Measurements from ENCODE around the gene CENPO.

The CENPO gene

GRCh38 chr2:24839729-24840128, 46.5 kb downstream of the CENPO start:
- no peak for DNase-seq

GRCh38 chr2:24840164-24840869, 47.1 kb downstream of the CENPO start:
- no peak for DNase-seq

DNA sequence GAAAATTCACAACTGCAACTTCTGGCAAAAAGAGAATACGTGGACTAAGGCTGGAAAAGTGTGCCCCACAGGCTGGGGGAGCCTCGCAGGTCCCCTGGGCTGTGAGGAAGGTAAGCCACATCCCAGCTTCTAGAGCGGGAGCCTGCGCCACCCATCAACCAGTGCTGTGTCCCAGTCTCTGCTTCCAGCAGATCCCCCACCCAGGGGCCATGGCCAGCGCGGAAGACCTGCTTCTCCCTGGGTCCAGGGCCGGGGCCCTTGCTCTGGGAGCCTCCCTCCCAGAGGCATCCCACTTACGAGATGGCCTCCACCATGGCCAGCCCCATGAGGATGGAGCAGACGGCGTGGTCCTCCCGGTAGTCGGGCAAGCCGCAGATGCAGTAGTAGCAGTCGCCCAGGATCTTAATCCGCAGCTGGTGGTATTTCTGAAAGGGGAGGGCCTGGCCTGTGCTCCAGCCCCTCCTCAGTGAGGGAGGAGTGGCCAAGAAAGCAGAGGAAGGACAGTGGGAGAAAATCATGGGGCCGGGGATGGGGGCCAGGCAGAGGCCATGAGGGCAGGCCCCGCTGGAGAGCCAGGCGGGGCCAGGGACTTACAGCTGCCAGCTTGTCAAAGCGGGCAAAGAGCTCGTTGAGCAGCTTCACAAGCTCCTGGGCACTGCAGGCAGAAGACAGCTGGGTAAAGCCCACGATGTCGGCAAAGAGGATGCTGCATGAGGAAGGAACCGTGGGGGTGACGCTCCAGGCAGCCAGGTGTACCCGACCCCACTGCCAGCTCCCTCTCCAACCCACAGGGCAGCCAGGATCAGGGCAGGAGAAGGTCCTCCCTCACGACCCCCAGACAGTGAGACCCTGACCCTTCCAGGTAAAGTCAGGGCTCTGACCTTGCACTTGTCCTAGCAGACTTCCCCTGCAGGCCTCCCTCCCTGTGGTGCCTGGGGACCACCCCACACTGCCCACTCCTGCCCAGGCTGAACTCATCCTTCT, 48.0 kb downstream of the CENPO start:
- no peak for DNase-seq

- DNase-seq: no peak
These were observed 49.1 kb downstream of the CENPO start for GRCh38 chr2:24842081-24843050.

DNA sequence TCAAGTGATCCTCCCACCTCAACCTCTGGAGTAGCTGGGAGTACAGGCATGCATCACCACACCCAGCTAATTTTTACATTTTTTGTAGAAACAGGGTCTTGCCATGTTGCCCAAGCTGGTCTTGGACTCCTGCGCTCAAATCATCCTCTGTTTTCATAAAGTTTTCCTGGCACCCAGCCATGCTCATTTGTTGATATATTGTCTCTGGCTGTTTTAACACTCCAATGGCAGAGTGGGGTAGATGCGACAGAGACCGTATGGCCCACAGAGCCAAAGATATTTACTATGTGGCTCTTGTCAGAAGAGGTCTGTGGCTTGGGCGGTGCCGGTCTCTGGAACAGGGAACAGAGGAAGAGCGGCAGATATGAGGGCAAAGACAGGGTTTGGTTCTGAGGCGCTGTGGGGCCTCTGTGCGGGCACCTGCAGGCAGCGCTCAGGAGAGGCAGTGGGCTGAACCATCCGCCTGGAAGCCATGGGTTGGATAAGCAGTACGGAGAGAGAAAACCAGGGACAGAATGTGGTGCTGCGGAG, 50.2 kb downstream of the CENPO start:
- no peak for DNase-seq

DNA sequence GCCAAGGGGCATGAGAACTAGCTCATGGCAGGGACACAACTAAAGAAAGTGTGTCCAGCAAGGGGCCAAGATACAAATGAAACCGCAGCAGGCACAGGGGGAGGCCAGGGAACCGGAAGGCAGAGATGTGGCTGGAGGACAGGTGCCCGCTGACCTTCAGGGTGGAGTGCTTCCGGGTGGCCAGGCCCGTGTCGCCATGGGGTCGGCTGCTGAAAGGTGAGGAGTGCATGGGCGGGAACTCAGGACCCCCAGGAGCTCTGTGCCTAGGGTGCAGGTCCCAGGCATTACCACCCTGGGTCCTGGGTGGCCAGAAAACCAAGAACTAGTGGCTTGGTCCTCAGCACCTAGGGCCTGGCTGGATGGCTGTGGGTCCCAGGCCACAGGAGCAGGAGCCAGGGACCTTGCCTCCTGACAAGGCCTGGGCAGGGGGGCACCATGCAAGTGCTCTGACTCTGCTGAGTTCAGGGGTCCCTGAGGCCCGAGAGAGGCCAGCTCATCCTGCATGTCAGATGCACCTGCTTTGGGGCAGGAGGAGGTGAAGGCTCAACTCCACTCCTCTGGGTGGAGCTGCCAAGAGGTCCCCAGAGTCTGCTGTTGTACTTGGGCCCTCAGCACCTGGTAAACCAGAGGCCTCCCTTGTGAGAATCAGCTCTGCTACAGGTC, 50.9 kb downstream of the CENPO start:
- DNase-seq: no peak

DNA sequence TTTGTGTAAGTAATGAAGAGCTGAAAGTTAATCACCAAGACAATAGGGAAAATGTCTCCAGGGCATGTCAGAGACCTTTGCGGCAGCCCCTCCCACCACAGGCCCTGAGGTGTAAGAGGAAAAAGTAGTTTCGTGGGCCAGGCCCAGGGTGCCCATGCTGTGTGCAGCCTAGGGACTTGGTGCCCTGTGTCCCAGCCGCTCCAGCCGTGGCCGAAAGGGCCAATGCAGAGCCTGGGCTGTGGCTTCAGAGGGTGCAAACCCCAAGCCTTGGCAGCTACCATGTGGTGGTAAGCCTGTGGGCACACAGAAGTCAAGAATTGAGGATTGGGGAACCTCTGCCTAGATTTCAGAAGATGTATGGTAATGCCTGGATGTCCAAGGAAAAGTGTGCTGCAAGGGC, 52.5 kb downstream of the CENPO start:
- no peak for DNase-seq

DNA sequence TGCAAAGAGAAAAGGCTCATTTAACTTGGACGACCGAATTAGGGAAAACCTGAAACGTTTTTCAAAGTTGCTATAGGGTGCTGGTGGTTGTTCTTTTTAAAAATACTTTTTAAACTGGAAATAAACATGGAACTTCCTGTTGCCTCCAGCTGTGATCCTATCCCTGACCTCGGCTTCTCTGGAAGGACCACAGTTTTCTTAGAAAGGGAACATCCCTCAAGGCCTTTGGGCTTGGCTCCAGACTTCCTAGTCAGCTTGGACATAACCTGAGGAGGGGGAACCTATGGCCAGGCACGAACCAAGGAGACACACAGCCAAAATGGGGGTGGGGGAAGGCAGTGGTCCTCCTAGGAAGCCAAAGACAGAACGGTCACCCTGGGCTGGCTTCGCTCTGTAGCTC, 57.7 kb downstream of the CENPO start:
- DNase-seq: no peak

GRCh38 chr2:24852026-24852425, 58.8 kb downstream of the CENPO start:
- DNase-seq: no peak

GRCh38 chr2:24852431-24853020, 59.3 kb downstream of the CENPO start:
- DNase-seq: no peak

DNA sequence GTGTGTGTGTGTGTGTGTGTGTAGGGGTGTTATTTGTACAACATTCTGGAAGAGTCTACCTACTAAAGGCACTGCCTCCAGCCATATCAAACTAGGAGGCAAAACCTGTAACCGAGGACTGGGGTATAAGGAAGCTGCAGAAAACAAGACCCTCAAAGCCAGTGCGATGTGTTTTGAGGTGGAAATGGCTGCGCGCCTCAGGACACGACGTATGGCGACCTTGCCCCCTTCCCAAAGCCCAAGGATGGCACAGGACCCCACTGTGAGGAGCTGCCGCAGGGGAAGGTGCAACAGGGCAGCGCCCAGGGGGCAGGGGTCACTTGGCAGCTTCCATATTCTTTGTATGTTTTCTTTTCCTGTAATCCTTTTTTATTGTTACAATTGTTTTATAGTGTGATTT, 59.8 kb downstream of the CENPO start:
- DNase-seq: no peak

GRCh38 chr2:24853996-24854395, 60.8 kb downstream of the CENPO start:
- no peak for DNase-seq

DNA sequence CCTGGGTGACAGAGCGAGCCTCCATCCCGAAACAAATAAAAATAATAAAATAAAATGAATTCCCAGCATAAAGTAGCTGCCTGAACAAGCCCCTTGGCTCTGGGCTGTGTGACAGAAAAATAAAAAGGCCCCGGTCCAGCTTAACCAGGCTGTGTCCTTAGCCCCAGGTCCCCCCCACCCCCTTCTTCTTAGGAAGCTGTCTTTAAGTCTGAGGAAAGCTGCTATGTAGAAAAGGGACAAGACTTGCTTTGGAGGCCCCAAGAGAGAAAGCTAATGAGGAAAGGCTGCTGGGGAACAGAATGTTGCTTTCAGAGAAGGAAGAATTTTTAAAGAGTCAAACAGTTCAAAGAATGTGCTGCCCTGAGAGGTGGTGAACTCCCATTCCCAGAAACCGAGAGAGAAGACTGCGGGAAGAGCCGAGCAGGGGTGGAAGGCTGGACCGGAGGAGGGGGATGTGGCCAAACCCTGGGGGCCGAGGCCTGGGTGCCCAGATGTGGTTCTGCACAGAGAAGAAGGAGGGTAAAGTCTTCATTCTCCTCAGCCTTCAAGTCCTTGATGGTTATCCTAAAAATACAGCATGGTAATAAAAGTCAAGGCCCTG, 61.9 kb downstream of the CENPO start:
- DNase-seq: no peak

- DNase-seq: no peak
These were observed 62.5 kb downstream of the CENPO start for GRCh38 chr2:24855726-24856125.

DNA sequence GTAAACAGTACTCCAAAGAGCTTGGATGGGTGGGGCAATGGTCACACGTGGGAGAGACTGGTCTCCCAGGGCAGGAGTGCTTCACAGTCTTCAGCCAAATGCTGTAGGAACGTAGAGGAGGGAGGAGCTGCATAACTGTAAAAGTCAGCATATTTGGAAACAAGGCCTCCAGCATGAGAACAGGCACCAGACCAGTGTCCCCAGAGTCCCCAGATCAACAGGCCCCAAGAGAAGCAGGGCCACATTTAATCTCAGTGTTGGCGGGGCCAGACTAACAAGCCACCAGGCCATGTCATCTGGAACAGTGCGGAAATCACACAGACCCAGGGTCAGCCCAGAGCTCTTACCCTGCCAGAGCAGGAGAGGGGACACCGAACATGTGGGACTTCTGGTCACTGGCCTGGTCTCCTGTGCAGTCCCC, 63.6 kb downstream of the CENPO start:
- no peak for DNase-seq

DNA sequence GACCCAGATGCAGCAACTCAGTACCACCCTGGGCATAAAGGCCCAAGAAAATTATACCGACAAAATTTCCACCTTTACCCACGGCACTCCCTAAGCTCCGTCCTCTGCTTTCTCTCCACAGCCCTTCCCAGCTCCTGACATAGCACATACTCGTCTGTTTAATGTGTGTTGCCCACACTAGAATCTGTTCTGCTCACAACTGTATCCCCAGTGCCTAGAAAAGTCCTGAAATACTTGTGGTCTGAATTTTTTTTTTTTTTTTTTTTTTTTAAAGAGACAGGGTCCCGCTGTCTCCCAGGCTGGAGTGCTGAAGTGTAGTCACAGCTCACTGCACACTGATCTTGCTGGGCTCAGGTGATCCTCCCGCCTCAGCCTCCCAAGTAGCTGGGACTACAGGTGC, 64.5 kb downstream of the CENPO start:
- no peak for DNase-seq

DNA sequence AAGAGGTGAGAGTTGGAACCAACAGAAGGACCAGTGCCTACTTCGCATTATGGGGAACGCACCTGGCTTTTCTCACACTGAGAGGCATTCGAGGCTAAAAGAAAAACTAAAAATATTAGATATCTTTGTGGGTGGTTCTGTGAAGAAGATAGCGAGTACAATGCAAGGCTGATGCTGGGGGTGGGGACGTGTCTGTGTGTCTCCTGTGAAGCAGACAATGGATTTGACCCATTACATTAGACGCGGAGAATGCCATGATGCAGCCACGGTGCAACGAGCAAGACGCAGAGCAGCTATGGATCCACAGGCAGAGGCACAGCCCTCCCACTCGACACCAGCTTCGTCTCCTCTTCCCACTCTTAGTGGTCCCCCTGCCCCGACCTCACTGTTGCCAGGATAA, 65.8 kb downstream of the CENPO start:
- DNase-seq: no peak

GRCh38 chr2:24859968-24860600, 66.9 kb downstream of the CENPO start:
- no peak for DNase-seq

DNA sequence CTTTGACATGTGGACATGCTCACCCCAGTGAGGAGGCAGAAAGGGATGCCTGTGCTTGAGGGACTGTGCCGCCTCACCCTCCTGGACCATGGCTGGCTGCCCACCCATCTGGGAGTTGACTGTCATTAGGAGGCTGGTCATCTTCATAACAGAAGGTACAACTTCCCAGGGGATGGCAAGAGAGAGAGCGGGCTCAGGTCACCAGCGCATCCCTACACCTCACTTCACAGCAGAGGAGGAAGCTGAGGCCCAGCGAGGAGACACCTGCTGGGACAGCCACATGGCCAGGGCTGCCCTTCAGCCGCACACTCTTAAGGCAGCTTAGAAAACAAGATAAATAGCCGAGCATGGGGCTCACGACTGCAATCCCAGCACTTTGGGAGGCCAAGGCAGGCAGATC, 67.4 kb downstream of the CENPO start:
- no peak for DNase-seq

DNA sequence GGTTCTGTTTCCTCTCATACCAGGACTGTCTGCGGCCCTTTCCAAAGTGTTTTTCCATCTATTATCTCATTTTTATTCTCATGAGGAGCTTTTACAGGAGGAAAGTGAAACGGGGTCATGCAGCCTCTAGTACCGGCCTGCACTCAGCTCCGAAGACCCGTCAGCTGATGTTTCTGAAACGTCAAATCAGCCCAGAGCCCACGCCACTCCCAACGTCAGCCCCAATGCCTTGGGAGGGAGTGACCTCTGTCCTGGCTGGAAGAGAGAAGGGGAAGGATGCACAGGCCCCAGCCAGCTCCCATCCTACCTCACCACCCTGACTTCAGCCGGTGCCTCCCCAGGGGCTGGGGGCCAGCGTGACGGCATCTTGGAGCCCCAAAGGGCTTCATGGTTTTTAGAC, 68.3 kb downstream of the CENPO start:
- no peak for DNase-seq

DNA sequence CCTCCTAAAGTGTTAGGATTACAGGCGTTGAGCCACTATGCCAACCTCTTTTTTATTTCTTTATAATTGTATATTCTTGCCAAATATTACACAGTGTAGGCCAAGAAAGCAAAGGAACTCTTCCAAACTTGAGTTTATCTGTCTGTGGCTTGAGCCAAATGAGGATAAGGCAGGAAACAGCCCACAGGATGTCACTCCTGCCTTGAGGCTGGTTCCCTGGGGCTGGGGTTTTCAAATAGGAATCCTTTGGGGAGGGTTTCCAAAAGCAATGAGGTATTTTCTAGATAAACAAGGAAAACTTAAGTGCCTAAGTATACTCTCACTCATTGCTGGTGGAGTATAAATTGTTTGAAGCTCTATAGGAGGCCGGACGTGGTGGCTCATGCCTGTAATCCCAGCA, 70.4 kb downstream of the CENPO start:
- DNase-seq: no peak

All from activated CD8-positive, alpha-beta memory T cell treated with anti-CD3 and anti-CD28 coated beads for 24 hours (primary cell).